ENCODE measurements around the gene SLC25A30.
"Not testable (repeated sequence)": the region's sequence is repeated elsewhere in the genome, so short reads cannot be mapped to it uniquely, and the experiment has no call there.

The SLC25A30 gene

DNA sequence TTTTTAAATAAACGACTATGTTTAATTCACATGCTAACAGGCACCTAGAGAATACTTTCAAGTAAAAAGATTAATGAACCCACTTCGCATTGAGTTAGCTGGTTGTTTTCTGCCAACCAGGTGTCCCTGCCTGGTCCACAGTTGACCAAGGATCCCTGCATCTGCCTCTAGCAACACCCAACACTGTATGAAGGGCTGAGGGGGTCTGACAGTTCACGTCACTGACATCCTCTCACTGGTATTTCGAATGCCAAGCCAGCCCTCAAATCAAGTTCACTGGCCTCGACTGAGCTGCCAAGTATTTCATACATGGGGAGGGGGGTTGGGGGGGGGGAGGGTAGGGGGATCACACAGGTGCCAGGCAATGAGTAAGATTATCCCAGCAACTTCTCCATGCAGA is 25.4 kb downstream of the SLC25A30 start:
- no peak for DNase-seq (ENCODE audit: low read depth)
- no peak for TF ChIP-seq CTCF (IDR thresholded peaks at IDR 0.05; ENCODE audit: insufficient read depth, low read depth, low read length, missing control alignments)
- H3K4me3 ChIP-seq (ENCODE audit: low read length): no peak overlapping the region

- no peak for TF ChIP-seq CTCF (IDR thresholded peaks at IDR 0.05; ENCODE audit: insufficient read depth, low read depth, low read length, missing control alignments)
- DNase-seq (ENCODE audit: low read depth): no peak
- H3K4me3 ChIP-seq (ENCODE audit: low read length): no peak overlapping the region
These were observed 26.2 kb downstream of the SLC25A30 start for GRCh38 chr13:45391926-45392325.

DNA sequence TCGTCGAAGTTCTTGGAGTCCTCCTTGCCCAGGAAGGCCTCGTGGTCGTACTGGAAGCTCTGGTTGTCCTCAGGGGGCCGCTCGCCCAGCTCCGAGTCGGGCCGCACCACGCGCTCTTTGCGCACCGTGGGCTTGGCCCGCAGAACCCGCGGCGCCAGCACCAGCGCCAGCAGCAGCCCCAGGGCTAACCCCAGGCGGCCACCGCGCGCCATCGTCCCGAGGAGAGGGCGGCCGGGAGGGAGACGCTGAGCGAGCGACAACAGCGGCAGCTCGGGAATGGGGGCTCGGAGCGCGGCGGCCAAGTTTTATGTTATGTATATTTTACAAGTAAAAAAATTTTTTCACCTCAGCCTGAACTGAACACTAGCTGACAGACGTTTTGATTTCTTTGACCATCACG is 27.0 kb downstream of the SLC25A30 start:
- DNase-seq (ENCODE audit: low read depth); H3K4me3 ChIP-seq (ENCODE audit: low read length): not testable (repeated sequence)

GRCh38 chr13:45390348-45390747 is 27.8 kb downstream of the SLC25A30 start:
- not testable (repeated sequence) for DNase-seq (ENCODE audit: low read depth); H3K4me3 ChIP-seq (ENCODE audit: low read length)

GRCh38 chr13:45388664-45389063 is 29.5 kb downstream of the SLC25A30 start:
- TF ChIP-seq CTCF (IDR thresholded peaks at IDR 0.05; ENCODE audit: insufficient read depth, low read depth, low read length, missing control alignments): no peak

DNA sequence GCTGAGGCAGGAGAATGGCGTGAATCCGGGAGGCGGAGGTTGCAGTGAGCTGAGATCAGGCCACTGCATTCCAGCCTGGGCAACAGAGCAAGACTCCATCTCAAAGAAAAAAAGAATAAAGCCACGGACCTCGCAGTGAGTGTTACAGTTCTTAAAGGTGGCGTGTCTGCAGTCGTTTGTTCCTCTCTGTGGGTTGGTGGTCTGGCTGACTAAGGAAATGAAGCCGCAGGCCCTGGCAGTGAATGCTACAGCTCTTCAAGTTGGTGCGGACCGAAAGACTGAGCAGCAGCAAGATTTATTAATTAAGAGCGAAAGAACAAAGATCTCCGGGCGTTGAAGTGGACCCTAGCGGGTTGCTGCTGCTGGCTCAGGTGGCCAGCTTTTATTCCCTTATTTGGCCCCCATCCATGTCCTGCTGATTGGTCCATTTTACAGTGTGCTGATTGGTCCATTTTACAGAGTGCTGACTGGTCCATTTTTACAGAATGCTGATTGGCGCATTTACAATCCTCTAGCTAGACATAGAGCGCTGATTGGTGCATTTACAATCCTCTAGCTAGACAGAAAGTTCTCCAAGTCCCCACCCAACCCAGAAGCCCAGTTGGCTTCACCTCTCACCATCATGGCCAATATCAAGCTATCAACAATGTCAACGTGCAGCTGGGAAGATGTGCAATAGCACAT is 31.1 kb downstream of the SLC25A30 start:
- DNase-seq (ENCODE audit: low read depth); H3K4me3 ChIP-seq (ENCODE audit: low read length): not testable (repeated sequence)

More at GRCh38 chr13:45388664-45389063, 29.5 kb downstream of the SLC25A30 start:
- no peak for DNase-seq (ENCODE audit: low read depth)
- no peak overlapping the region for H3K4me3 ChIP-seq (ENCODE audit: low read length)

- no peak for DNase-seq (ENCODE audit: low read depth)
- no peak overlapping the region for H3K4me3 ChIP-seq (ENCODE audit: low read length)
- no peak for TF ChIP-seq CTCF (IDR thresholded peaks at IDR 0.05; ENCODE audit: insufficient read depth, low read depth, low read length, missing control alignments)
These were observed 32.1 kb downstream of the SLC25A30 start for GRCh38 chr13:45385907-45386553.

DNA sequence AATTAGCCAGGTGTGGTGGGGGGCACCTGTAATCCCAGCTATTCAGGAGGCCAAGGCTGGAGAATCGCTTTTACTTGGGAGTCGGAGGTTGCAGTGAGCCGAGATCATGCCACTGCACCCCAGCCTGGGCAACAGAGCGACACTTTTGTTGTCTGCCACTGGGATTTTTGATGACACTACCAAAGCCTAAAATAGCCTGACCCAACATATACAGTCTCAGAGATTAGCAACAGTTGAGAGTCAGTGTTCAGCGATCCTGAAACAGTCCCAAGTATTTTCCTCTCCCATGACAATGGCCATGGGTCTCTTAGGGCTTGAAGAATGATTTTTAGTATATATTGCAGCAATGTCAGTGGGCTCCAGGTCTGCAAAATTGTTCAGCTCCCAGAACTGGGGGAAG is 32.9 kb downstream of the SLC25A30 start:
- H3K4me3 ChIP-seq (ENCODE audit: low read length): no peak overlapping the region
- DNase-seq (ENCODE audit: low read depth): no peak
- TF ChIP-seq CTCF (IDR thresholded peaks at IDR 0.05; ENCODE audit: insufficient read depth, low read depth, low read length, missing control alignments): no peak
